ENCODE results near the gene ENO3.

GRCh38 chr17:4931963-4932362 lies 19.0 kb upstream of the ENO3 start, which contains the start of gene GP1BA:
- TF ChIP-seq CTCF (conservative IDR thresholded peaks at IDR 0.05; ENCODE audit: low read length) (no peak), EZH2phosphoT487 (IDR thresholded peaks at IDR 0.05; ENCODE audit: borderline replicate concordance, low read depth, low read length) (no peak)

All from OCI-LY7 (cell line).